ENCODE results near the gene CDC14B. TPM values are rescaled to one million over a fixed set of nuclear protein-coding genes. Genes with fewer than 3 reads are reported as not detected.
A peak's percentile ranks its signal among the peaks of the same experiment; 100 is the strongest.

CDC14B gene
- total RNA-seq, 1 experiment from 2014 or later, result 5.2 TPM

DNA sequence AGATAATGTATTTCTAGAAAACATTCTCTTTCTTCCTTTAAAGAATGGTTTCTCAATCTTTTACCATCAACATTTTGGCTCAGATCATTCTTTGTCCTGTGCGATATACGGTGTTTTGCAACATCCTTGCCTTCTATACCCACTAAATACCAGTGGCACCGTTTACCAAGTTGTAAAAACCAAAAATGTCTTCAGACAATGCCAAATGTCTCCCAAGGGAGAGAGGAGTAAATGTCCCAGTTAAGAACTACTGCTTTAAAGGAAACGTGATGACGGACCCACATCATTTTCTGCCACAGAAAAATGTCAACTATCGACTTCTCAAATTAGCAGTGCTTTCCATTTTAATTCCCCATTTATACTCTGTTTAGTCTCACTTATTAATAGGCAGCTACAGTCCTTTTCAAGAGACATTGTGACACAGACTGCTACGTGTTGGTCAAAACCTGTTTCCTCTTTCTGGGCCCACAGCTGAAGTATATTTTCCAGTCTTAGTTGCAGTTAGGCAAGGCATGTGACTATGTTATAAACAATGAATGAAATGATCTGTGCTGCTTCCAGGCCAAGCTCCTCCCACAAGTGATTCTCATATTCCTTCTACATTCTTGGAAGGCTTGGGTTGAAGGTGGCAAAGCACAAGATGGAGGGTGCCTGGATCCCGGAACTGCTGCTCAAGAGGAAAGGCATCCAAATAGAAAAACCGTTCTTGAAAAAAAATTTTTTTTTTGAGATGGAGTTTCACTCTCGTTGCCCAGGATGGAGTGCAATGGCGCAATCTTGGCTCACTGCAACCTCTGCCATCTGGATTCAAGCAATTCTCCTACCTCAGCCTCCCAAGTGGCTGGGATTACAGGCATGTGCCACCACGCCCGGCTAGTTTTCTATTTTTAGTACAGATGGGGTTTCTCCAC lies 26.7 kb upstream of the CDC14B start:
- no peak for TF ChIP-seq EZH2 (IDR thresholded peaks at IDR 0.05; ENCODE audit: borderline replicate concordance, low read depth, low read length, poor library complexity, severe bottlenecking)
- TF ChIP-seq, protein P1, sequence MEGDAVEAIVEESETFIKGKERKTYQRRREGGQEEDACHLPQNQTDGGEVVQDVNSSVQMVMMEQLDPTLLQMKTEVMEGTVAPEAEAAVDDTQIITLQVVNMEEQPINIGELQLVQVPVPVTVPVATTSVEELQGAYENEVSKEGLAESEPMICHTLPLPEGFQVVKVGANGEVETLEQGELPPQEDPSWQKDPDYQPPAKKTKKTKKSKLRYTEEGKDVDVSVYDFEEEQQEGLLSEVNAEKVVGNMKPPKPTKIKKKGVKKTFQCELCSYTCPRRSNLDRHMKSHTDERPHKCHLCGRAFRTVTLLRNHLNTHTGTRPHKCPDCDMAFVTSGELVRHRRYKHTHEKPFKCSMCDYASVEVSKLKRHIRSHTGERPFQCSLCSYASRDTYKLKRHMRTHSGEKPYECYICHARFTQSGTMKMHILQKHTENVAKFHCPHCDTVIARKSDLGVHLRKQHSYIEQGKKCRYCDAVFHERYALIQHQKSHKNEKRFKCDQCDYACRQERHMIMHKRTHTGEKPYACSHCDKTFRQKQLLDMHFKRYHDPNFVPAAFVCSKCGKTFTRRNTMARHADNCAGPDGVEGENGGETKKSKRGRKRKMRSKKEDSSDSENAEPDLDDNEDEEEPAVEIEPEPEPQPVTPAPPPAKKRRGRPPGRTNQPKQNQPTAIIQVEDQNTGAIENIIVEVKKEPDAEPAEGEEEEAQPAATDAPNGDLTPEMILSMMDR (conservative IDR thresholded peaks at IDR 0.05; ENCODE audit: low read depth, low read length), result no peak
- Histone ChIP-seq H3K9me3 (ENCODE audit: low read depth, low read length, poor library complexity, severe bottlenecking) (no peaks in the 10 kb centered on the region), H3K36me3 (ENCODE audit: insufficient read depth, low read length, poor library complexity, severe bottlenecking) (no peaks in the 10 kb centered on the region), H3K27ac (ENCODE audit: low read depth, low read length, poor library complexity, severe bottlenecking) (peak overlapping the region; percentile 31), H3K27me3 (replicated peaks; ENCODE audit: insufficient read depth, low read depth, low read length, poor library complexity) (no peaks in the 10 kb centered on the region), H3K4me1 (ENCODE audit: insufficient read depth, low read length, poor library complexity, severe bottlenecking) (peaks cover 11% of the 10 kb centered on the region), H3K4me3 (ENCODE audit: low read depth, low read length, poor library complexity, severe bottlenecking) (no peak overlapping the region)
- DNase-seq (ENCODE audit: low spot score), result peak; percentile 69
- POLR2A ChIA-PET (ENCODE audit: low non-redundant PET), result interaction anchor here (0.6 kb wide), 1 partner anchor 1864 kb away, joined by 7 read pairs; no protein-coding TSS in a partner anchor
- CTCF ChIA-PET, result no interaction called here
- intact Hi-C loops (cut with micrococcal nuclease; ENCODE audit: unreplicated experiment), result no loop called here
- no TSS peak for BruUV-seq (replicated peaks)

GRCh38 chr9:96644137-96644536 lies 24.5 kb upstream of the CDC14B start:
- Histone ChIP-seq H3K27ac (ENCODE audit: low read depth, low read length, poor library complexity, severe bottlenecking) (no peak overlapping the region), H3K36me3 (ENCODE audit: insufficient read depth, low read length, poor library complexity, severe bottlenecking) (no peaks in the 10 kb centered on the region), H3K4me3 (ENCODE audit: low read depth, low read length, poor library complexity, severe bottlenecking) (no peak overlapping the region), H3K9me3 (ENCODE audit: low read depth, low read length, poor library complexity, severe bottlenecking) (no peaks in the 10 kb centered on the region), H3K4me1 (ENCODE audit: insufficient read depth, low read length, poor library complexity, severe bottlenecking) (peaks cover 11% of the 10 kb centered on the region), H3K27me3 (replicated peaks; ENCODE audit: insufficient read depth, low read depth, low read length, poor library complexity) (no peaks in the 10 kb centered on the region)
- no peak for DNase-seq (ENCODE audit: low spot score)
- intact Hi-C loops (cut with micrococcal nuclease; ENCODE audit: unreplicated experiment), result no loop called here
- ChIA-PET POLR2A (ENCODE audit: low non-redundant PET) (no interaction called here), CTCF (interaction anchor here (0.6 kb wide), 1 partner anchor 764 kb away, joined by 9 read pairs; no protein-coding TSS in a partner anchor)
- no TSS peak for BruUV-seq (replicated peaks)
- TF ChIP-seq, protein P1 (conservative IDR thresholded peaks at IDR 0.05; ENCODE audit: low read depth, low read length), result no peak
- TF ChIP-seq EZH2 (IDR thresholded peaks at IDR 0.05; ENCODE audit: borderline replicate concordance, low read depth, low read length, poor library complexity, severe bottlenecking), result no peak

- Histone ChIP-seq H3K27me3 (replicated peaks; ENCODE audit: insufficient read depth, low read depth, low read length, poor library complexity) (no peaks in the 10 kb centered on the region), H3K4me3 (ENCODE audit: low read depth, low read length, poor library complexity, severe bottlenecking) (no peak overlapping the region), H3K36me3 (ENCODE audit: insufficient read depth, low read length, poor library complexity, severe bottlenecking) (no peaks in the 10 kb centered on the region), H3K27ac (ENCODE audit: low read depth, low read length, poor library complexity, severe bottlenecking) (no peak overlapping the region), H3K4me1 (ENCODE audit: insufficient read depth, low read length, poor library complexity, severe bottlenecking) (peaks cover 8% of the 10 kb centered on the region), H3K9me3 (ENCODE audit: low read depth, low read length, poor library complexity, severe bottlenecking) (no peaks in the 10 kb centered on the region)
- no peak for DNase-seq (ENCODE audit: low spot score)
- intact Hi-C loops (cut with micrococcal nuclease; ENCODE audit: unreplicated experiment), result no loop called here
- POLR2A ChIA-PET (ENCODE audit: low non-redundant PET), result no interaction called here
- TF ChIP-seq, protein P1 (conservative IDR thresholded peaks at IDR 0.05; ENCODE audit: low read depth, low read length), result no peak
- no peak for TF ChIP-seq EZH2 (IDR thresholded peaks at IDR 0.05; ENCODE audit: borderline replicate concordance, low read depth, low read length, poor library complexity, severe bottlenecking)
- CTCF ChIA-PET, result no interaction called here
- BruUV-seq (replicated peaks), result no TSS peak
Observed at GRCh38 chr9:96641514-96641913, 21.9 kb upstream of the CDC14B start.

Measured in A673 (cell line).